HepG2 (cell line): ENCODE data around the gene PDE3B.

Experiments used
- CTCF ChIP-seq: sonication (generic); formaldehyde crosslinking; IDR thresholded peaks from 2 replicates; pipeline ENCODE4 v1.5.0; 2020; ENCODE audit warnings: mild to moderate bottlenecking, missing genetic modification reagents, moderate library complexity
- HOXA5 ChIP-seq: sonication (generic); formaldehyde crosslinking; IDR thresholded peaks from 2 replicates; pipeline ENCODE4 v1.4.0; 2020; ENCODE audit warnings: missing genetic modification reagents
- MTA1 ChIP-seq: sonication (generic); formaldehyde crosslinking; IDR thresholded peaks from 2 replicates; pipeline ENCODE4 v1.4.0; 2020; ENCODE audit warnings: missing genetic modification reagents, mild to moderate bottlenecking, borderline replicate concordance
- MYNN ChIP-seq: sonication (generic); formaldehyde crosslinking; IDR thresholded peaks from 2 replicates; pipeline ENCODE4 v1.4.0; 2020; ENCODE audit warnings: mild to moderate bottlenecking, low read depth, missing genetic modification reagents
- NFYB ChIP-seq: sonication (generic); formaldehyde crosslinking; IDR thresholded peaks from 2 replicates; pipeline ENCODE4 v1.4.0; 2020; ENCODE audit warnings: missing genetic modification reagents
- SP1 ChIP-seq, 2 experiments: fragments of 450-650 bp in 1 of 2; sonication (generic) in 1 of 2; formaldehyde crosslinking in 1 of 2; IDR thresholded peaks; 2 replicates each; pipeline versions ENCODE4 v1.4.0 to v1.6.1; 2016 to 2020; ENCODE audit warnings: missing genetic modification reagents in 1 of 2
- SRSF1 ChIP-seq: fragments of 200-400 bp; formaldehyde crosslinking; optimal IDR thresholded peaks from 2 replicates; pipeline ENCODE3; 2017; ENCODE audit warnings: mild to moderate bottlenecking, low read depth, low read length, moderate library complexity
- ZSCAN21 ChIP-seq: sonication (generic); formaldehyde crosslinking; IDR thresholded peaks from 2 replicates; pipeline ENCODE4 v1.8.0; 2022; ENCODE audit warnings: mild to moderate bottlenecking, missing genetic modification reagents, moderate library complexity, borderline replicate concordance
- ZZZ3 ChIP-seq: sonication (generic); formaldehyde crosslinking; IDR thresholded peaks from 2 replicates; pipeline ENCODE4 v1.4.0; 2020; ENCODE audit warnings: missing genetic modification reagents, mild to moderate bottlenecking, borderline replicate concordance
- TF ChIP-seq, protein P1 (sequence below): sonication (generic); formaldehyde crosslinking; IDR thresholded peaks from 2 replicates; pipeline ENCODE4 v1.4.0; 2020; ENCODE audit warnings: missing genetic modification reagents, borderline replicate concordance
- TF ChIP-seq, protein P2 (sequence below): sonication (generic); formaldehyde crosslinking; IDR thresholded peaks from 2 replicates; pipeline ENCODE4 v1.8.0; 2023; ENCODE audit warnings: mild to moderate bottlenecking, missing genetic modification reagents
- TF ChIP-seq, protein P3 (sequence below): sonication (generic); formaldehyde crosslinking; IDR thresholded peaks from 2 replicates; pipeline ENCODE4 v1.5.0; 2020; ENCODE audit warnings: missing genetic modification reagents

- no peak for TF ChIP-seq SRSF1
- no peak for TF ChIP-seq SP1 (IDR thresholded peaks at IDR 0.05)
- no peak for TF ChIP-seq SP1 (CRISPR knock-in tag; IDR thresholded peaks at IDR 0.05)
- TF ChIP-seq MTA1 = no peak
- TF ChIP-seq HOXA5 (CRISPR knock-in tag) = no peak
- TF ChIP-seq, protein P1, sequence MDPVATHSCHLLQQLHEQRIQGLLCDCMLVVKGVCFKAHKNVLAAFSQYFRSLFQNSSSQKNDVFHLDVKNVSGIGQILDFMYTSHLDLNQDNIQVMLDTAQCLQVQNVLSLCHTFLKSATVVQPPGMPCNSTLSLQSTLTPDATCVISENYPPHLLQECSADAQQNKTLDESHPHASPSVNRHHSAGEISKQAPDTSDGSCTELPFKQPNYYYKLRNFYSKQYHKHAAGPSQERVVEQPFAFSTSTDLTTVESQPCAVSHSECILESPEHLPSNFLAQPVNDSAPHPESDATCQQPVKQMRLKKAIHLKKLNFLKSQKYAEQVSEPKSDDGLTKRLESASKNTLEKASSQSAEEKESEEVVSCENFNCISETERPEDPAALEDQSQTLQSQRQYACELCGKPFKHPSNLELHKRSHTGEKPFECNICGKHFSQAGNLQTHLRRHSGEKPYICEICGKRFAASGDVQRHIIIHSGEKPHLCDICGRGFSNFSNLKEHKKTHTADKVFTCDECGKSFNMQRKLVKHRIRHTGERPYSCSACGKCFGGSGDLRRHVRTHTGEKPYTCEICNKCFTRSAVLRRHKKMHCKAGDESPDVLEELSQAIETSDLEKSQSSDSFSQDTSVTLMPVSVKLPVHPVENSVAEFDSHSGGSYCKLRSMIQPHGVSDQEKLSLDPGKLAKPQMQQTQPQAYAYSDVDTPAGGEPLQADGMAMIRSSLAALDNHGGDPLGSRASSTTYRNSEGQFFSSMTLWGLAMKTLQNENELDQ (CRISPR knock-in tag) = no peak
- TF ChIP-seq NFYB (CRISPR knock-in tag) = no peak
- TF ChIP-seq CTCF (CRISPR knock-in tag) = no peak
- TF ChIP-seq ZZZ3 (CRISPR knock-in tag) = no peak
- no peak for TF ChIP-seq ZSCAN21
- TF ChIP-seq, protein P2, sequence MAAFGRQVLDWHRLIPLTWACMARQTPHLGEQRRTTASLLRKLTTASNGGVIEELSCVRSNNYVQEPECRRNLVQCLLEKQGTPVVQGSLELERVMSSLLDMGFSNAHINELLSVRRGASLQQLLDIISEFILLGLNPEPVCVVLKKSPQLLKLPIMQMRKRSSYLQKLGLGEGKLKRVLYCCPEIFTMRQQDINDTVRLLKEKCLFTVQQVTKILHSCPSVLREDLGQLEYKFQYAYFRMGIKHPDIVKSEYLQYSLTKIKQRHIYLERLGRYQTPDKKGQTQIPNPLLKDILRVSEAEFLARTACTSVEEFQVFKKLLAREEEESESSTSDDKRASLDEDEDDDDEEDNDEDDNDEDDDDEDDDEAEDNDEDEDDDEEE (CRISPR knock-in tag) = no peak
- TF ChIP-seq, protein P3, sequence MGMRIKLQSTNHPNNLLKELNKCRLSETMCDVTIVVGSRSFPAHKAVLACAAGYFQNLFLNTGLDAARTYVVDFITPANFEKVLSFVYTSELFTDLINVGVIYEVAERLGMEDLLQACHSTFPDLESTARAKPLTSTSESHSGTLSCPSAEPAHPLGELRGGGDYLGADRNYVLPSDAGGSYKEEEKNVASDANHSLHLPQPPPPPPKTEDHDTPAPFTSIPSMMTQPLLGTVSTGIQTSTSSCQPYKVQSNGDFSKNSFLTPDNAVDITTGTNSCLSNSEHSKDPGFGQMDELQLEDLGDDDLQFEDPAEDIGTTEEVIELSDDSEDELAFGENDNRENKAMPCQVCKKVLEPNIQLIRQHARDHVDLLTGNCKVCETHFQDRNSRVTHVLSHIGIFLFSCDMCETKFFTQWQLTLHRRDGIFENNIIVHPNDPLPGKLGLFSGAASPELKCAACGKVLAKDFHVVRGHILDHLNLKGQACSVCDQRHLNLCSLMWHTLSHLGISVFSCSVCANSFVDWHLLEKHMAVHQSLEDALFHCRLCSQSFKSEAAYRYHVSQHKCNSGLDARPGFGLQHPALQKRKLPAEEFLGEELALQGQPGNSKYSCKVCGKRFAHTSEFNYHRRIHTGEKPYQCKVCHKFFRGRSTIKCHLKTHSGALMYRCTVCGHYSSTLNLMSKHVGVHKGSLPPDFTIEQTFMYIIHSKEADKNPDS (CRISPR knock-in tag) = no peak
- no peak for TF ChIP-seq MYNN (CRISPR knock-in tag)
Measured at GRCh38 chr11:14678350-14678749, 34.7 kb downstream of the PDE3B start.
